ENCODE results near the gene ATRIP. TPM values are rescaled to one million over a fixed set of nuclear protein-coding genes. Genes with fewer than 3 reads are reported as not detected.
"Not testable (repeated sequence)": the region's sequence is repeated elsewhere in the genome, so short reads cannot be mapped to it uniquely, and the experiment has no call there.

ATRIP gene
- total RNA-seq, 1 donor from 2014 or later = 18.3 TPM

GRCh38 chr3:48478626-48479555 lies 32.4 kb downstream of the ATRIP start:
- Mint-ChIP-seq H3K4me1 (peaks cover 30% of the 10 kb centered on the region), H3K36me3 (ENCODE audit: low read depth) (peaks cover 23% of the 10 kb centered on the region)
- intact Hi-C loops (cut with micrococcal nuclease) = loop anchor here (10.0 kb wide), 1 partner anchor 1846 kb away; the partner anchor contains the start of genes HYAL2 and TUSC2

GRCh38 chr3:48480891-48481290 lies 34.4 kb downstream of the ATRIP start:
- peaks cover 23% of the 10 kb centered on the region for H3K4me1 Mint-ChIP-seq
- H3K27ac Mint-ChIP-seq; H3K4me3 Mint-ChIP-seq; DNase-seq; H3K9me3 Mint-ChIP-seq; H3K27me3 Mint-ChIP-seq; intact Hi-C loops (cut with micrococcal nuclease): not testable (repeated sequence)
- H3K36me3 Mint-ChIP-seq (ENCODE audit: low read depth) = peaks cover 17% of the 10 kb centered on the region

More at GRCh38 chr3:48478626-48479555, 32.4 kb downstream of the ATRIP start:
- no peaks in the 10 kb centered on the region for H3K9me3 Mint-ChIP-seq
- peak overlapping the region; percentile 80 for H3K4me3 Mint-ChIP-seq
- no peaks in the 10 kb centered on the region for H3K27me3 Mint-ChIP-seq
- peak; percentile 89 for DNase-seq
- H3K27ac Mint-ChIP-seq = peak overlapping the region; percentile 98

GRCh38 chr3:48482822-48483221 lies 36.3 kb downstream of the ATRIP start:
- H3K4me3 Mint-ChIP-seq; DNase-seq; H3K27ac Mint-ChIP-seq; H3K27me3 Mint-ChIP-seq; intact Hi-C loops (cut with micrococcal nuclease); H3K9me3 Mint-ChIP-seq: not testable (repeated sequence)
- peaks cover 12% of the 10 kb centered on the region for H3K36me3 Mint-ChIP-seq (ENCODE audit: low read depth)
- peaks cover 17% of the 10 kb centered on the region for H3K4me1 Mint-ChIP-seq

- no peak for DNase-seq
- no peaks in the 10 kb centered on the region for H3K4me1 Mint-ChIP-seq
- peaks cover 11% of the 10 kb centered on the region for H3K36me3 Mint-ChIP-seq (ENCODE audit: low read depth)
- no peaks in the 10 kb centered on the region for H3K27me3 Mint-ChIP-seq
- no peak overlapping the region for H3K4me3 Mint-ChIP-seq
- intact Hi-C loops (cut with micrococcal nuclease) = no loop called here
- no peak overlapping the region for H3K27ac Mint-ChIP-seq
- no peaks in the 10 kb centered on the region for H3K9me3 Mint-ChIP-seq
Measured at GRCh38 chr3:48486952-48487351, 40.4 kb downstream of the ATRIP start.

- Mint-ChIP-seq H3K27ac (no peak overlapping the region), H3K27me3 (no peaks in the 10 kb centered on the region), H3K4me3 (no peak overlapping the region), H3K36me3 (ENCODE audit: low read depth) (peaks cover 18% of the 10 kb centered on the region), H3K4me1 (no peaks in the 10 kb centered on the region), H3K9me3 (no peaks in the 10 kb centered on the region)
- intact Hi-C loops (cut with micrococcal nuclease) = no loop called here
- no peak for DNase-seq
Measured at GRCh38 chr3:48492461-48493202, 46.1 kb downstream of the ATRIP start.

- intact Hi-C loops (cut with micrococcal nuclease) = no loop called here
- DNase-seq = no peak
- Mint-ChIP-seq H3K4me3 (no peak overlapping the region), H3K36me3 (ENCODE audit: low read depth) (peaks cover 20% of the 10 kb centered on the region), H3K4me1 (peaks cover 2% of the 10 kb centered on the region), H3K9me3 (no peaks in the 10 kb centered on the region), H3K27me3 (no peaks in the 10 kb centered on the region), H3K27ac (no peak overlapping the region)
Measured at GRCh38 chr3:48493203-48493501, 46.6 kb downstream of the ATRIP start.

GRCh38 chr3:48500656-48501055 lies 54.1 kb downstream of the ATRIP start:
- H3K4me3 Mint-ChIP-seq = no peak overlapping the region
- H3K27me3 Mint-ChIP-seq = no peaks in the 10 kb centered on the region
- H3K36me3 Mint-ChIP-seq (ENCODE audit: low read depth) = peaks cover 27% of the 10 kb centered on the region
- no peak for DNase-seq
- intact Hi-C loops (cut with micrococcal nuclease) = loop anchor here (1.0 kb wide), 1 partner anchor 14 kb away; no protein-coding TSS in a partner anchor
- peak overlapping the region; percentile 43 for H3K27ac Mint-ChIP-seq
- peaks cover 36% of the 10 kb centered on the region for H3K4me1 Mint-ChIP-seq
- no peaks in the 10 kb centered on the region for H3K9me3 Mint-ChIP-seq

GRCh38 chr3:48501196-48501595 lies 54.7 kb downstream of the ATRIP start:
- intact Hi-C loops (cut with micrococcal nuclease) = no loop called here
- Mint-ChIP-seq H3K27ac (peak overlapping the region; percentile 61), H3K4me3 (no peak overlapping the region), H3K9me3 (no peaks in the 10 kb centered on the region), H3K4me1 (peaks cover 40% of the 10 kb centered on the region), H3K27me3 (no peaks in the 10 kb centered on the region), H3K36me3 (ENCODE audit: low read depth) (peaks cover 27% of the 10 kb centered on the region)
- no peak for DNase-seq

- Mint-ChIP-seq H3K36me3 (ENCODE audit: low read depth) (peaks cover 27% of the 10 kb centered on the region), H3K9me3 (no peaks in the 10 kb centered on the region), H3K4me1 (peaks cover 46% of the 10 kb centered on the region), H3K27me3 (no peaks in the 10 kb centered on the region), H3K4me3 (peak overlapping the region; percentile 85), H3K27ac (peak overlapping the region; percentile 84)
- intact Hi-C loops (cut with micrococcal nuclease) = no loop called here
- DNase-seq = no peak
Measured at GRCh38 chr3:48502121-48502520, 55.6 kb downstream of the ATRIP start.

- H3K4me1 Mint-ChIP-seq = peaks cover 52% of the 10 kb centered on the region
- peaks cover 23% of the 10 kb centered on the region for H3K36me3 Mint-ChIP-seq (ENCODE audit: low read depth)
- H3K9me3 Mint-ChIP-seq = no peaks in the 10 kb centered on the region
- no peak for DNase-seq
- H3K27me3 Mint-ChIP-seq = no peaks in the 10 kb centered on the region
- intact Hi-C loops (cut with micrococcal nuclease) = no loop called here
- H3K4me3 Mint-ChIP-seq = peak overlapping the region; percentile 85
- H3K27ac Mint-ChIP-seq = peak overlapping the region; percentile 84
Measured at GRCh38 chr3:48502728-48503168, 56.2 kb downstream of the ATRIP start.

GRCh38 chr3:48503401-48504050 lies 57.0 kb downstream of the ATRIP start:
- Mint-ChIP-seq H3K27ac (peak overlapping the region; percentile 84), H3K27me3 (no peaks in the 10 kb centered on the region), H3K9me3 (no peaks in the 10 kb centered on the region), H3K4me3 (peak overlapping the region; percentile 85), H3K4me1 (peaks cover 52% of the 10 kb centered on the region), H3K36me3 (ENCODE audit: low read depth) (peaks cover 16% of the 10 kb centered on the region)
- no peak for DNase-seq
- intact Hi-C loops (cut with micrococcal nuclease) = no loop called here

- intact Hi-C loops (cut with micrococcal nuclease) = no loop called here
- peaks cover 52% of the 10 kb centered on the region for H3K4me1 Mint-ChIP-seq
- no peaks in the 10 kb centered on the region for H3K27me3 Mint-ChIP-seq
- peak; percentile 91 for DNase-seq
- peak within 1 kb of the TSS; percentile 85 for H3K4me3 Mint-ChIP-seq
- no peaks in the 10 kb centered on the region for H3K9me3 Mint-ChIP-seq
- peak within 1 kb of the TSS; percentile 84 for H3K27ac Mint-ChIP-seq
- peaks cover 12% of the 10 kb centered on the region for H3K36me3 Mint-ChIP-seq (ENCODE audit: low read depth)
Measured at GRCh38 chr3:48504051-48504946, 57.8 kb downstream of the ATRIP start, which contains the start of gene SHISA5. Gene SHISA5, minus strand, starts transcription at chr3:48504174. Its CDS starts 80 bp downstream, at chr3:48504094.

- intact Hi-C loops (cut with micrococcal nuclease) = loop anchor here (5.0 kb wide), 1 partner anchor 52 kb away; the partner anchor contains the start of gene PFKFB4
- Mint-ChIP-seq H3K27ac (no peak overlapping the region), H3K4me3 (peak overlapping the region; percentile 85), H3K4me1 (peaks cover 52% of the 10 kb centered on the region), H3K27me3 (no peaks in the 10 kb centered on the region), H3K9me3 (no peaks in the 10 kb centered on the region), H3K36me3 (ENCODE audit: low read depth) (peaks cover 8% of the 10 kb centered on the region)
- no peak for DNase-seq
Measured at GRCh38 chr3:48505146-48505545, 58.6 kb downstream of the ATRIP start.

Data from activated CD4-positive, alpha-beta T cell treated with anti-CD3 and anti-CD28 coated beads, Interleukin-2, amount 10 ng/mL, durations not matched to agents 24 days and 14 days (primary cell).